Testis (tissue), 2 donors: ENCODE measurements around the gene ZNF462.

Experiments used
- CTCF ChIP-seq, 3 experiments: fragments of 450-650 bp in 2 of 3; fragments of 200-600 bp in 1 of 3; sonication (generic) in 1 of 3; IDR thresholded peaks; one replicate each; pipeline ENCODE4 v1.5.1; 2016 to 2019; ENCODE audit warnings: antibody characterized with exemption in 3 of 3, mild to moderate bottlenecking in 2 of 3, moderate library complexity in 1 of 3
- POLR2A ChIP-seq: fragments of 450-650 bp; IDR thresholded peaks from one replicate; pipeline ENCODE4 v1.6.1; 2017; ENCODE audit warnings: antibody characterized with exemption, mild to moderate bottlenecking, moderate library complexity

GRCh38 chr9:106956971-106957370 lies 94.0 kb downstream of the ZNF462 start:
- no peak for TF ChIP-seq CTCF (IDR thresholded peaks at IDR 0.05)
- no peak for TF ChIP-seq POLR2A
